ENCODE measurements around the gene NPTXR. TPM values are rescaled to one million over a fixed set of nuclear protein-coding genes. Genes with fewer than 3 reads are reported as not detected.

Gene NPTXR
- total RNA-seq, 4 donors from 2014 or later: 0.34 to 4.6 (median 1.7) TPM

DNA sequence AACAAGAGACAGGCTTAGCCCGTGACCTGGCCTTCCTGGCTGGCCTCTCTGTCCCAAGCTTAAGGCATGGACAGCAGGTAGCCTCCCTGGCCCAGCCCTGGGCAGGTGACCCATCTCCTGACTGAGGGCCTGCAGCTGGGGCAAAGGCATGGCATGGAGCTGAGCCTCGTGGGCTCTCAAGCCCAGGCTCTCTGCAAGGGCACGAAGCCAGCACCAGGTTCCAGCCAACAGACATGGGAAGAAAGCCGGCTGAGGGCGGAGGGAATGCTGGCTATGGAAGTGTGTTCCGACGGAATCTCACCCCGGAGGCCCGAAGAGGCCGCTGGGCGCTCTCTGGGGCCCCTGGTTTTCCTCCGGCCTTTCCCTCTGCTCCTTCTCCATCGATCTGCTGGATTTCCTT lies 62.8 kb downstream of the NPTXR start:
- TF ChIP-seq, protein P1, sequence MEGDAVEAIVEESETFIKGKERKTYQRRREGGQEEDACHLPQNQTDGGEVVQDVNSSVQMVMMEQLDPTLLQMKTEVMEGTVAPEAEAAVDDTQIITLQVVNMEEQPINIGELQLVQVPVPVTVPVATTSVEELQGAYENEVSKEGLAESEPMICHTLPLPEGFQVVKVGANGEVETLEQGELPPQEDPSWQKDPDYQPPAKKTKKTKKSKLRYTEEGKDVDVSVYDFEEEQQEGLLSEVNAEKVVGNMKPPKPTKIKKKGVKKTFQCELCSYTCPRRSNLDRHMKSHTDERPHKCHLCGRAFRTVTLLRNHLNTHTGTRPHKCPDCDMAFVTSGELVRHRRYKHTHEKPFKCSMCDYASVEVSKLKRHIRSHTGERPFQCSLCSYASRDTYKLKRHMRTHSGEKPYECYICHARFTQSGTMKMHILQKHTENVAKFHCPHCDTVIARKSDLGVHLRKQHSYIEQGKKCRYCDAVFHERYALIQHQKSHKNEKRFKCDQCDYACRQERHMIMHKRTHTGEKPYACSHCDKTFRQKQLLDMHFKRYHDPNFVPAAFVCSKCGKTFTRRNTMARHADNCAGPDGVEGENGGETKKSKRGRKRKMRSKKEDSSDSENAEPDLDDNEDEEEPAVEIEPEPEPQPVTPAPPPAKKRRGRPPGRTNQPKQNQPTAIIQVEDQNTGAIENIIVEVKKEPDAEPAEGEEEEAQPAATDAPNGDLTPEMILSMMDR (IDR thresholded peaks at IDR 0.05): no peak
- no peak for TF ChIP-seq POLR2A (IDR thresholded peaks at IDR 0.05)
- WGBS, 2 donors: 60 to 81% methylated on average over 13 of the region's 13 CpGs
- intact Hi-C loops (cut with DNase I; ENCODE audit: low total_unique reads): no loop called here
- no peak for DNase-seq (ENCODE audit: low spot score in 2 of 2)
- H3K4me3 ChIP-seq (ENCODE audit: low read depth, poor library complexity, severe bottlenecking): no peak overlapping the region

DNA sequence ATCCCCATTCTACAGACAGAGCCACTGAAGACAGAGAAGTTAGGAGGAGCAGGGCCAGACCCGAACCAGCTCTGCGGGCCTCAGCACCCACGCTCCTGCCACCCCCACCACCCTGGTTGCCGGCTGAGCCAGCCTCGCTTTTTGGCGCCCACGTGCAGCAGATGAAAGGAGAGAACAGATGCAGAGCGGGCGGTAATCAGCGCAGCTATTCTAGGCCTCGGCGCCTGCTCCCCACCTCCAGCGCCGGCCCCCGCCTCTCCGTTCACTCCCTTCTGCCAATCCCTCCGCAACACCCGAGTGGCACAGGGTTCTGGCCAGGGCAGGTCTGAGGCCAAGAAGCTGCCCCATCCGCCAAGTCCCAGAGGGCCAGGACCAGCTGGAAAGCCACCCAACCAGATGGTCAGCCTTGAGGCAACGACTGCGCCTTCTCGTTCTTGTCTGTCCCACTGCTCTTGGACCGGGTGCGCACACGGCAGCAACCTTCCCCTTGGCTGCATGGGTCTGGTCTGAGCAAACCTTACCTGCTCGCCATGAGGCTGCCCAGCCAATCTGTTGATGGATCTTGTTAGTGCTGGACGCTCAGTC lies 66.6 kb downstream of the NPTXR start:
- H3K4me3 ChIP-seq (ENCODE audit: low read depth, poor library complexity, severe bottlenecking): no peak overlapping the region
- intact Hi-C loops (cut with DNase I; ENCODE audit: low total_unique reads): no loop called here
- TF ChIP-seq, protein P1 (IDR thresholded peaks at IDR 0.05): no peak
- no peak for TF ChIP-seq POLR2A (IDR thresholded peaks at IDR 0.05)
- no peak for DNase-seq (ENCODE audit: low spot score in 2 of 2)
- WGBS, 2 donors: 84 to 90% methylated on average over 27 of the region's 27 CpGs

DNA sequence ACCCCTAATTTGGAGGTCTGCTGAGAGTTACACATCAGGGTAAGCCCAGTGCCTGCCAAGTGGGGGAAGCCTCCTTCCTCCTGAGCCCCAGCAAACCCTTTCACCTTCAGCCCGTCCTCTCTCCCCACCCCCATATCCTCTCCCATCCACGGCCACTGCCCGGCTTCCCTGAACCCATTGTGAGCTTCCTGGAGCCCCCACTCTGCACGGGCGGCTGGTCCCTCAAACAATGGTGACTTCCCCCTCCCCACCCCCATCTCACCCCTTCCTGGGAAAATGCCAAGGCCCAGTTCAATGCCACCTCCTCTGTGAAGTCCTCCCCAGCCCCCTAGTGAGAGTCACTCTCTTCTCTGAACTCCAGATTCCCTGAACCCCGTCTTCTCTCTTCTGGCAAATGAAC lies 67.7 kb downstream of the NPTXR start:
- DNase-seq (ENCODE audit: low spot score in 2 of 2): no peak
- TF ChIP-seq, protein P1 (IDR thresholded peaks at IDR 0.05): no peak
- no peak for TF ChIP-seq POLR2A (IDR thresholded peaks at IDR 0.05)
- intact Hi-C loops (cut with DNase I; ENCODE audit: low total_unique reads): no loop called here
- WGBS, 2 donors: 70 to 72% methylated on average over 6 of the region's 6 CpGs
- no peak overlapping the region for H3K4me3 ChIP-seq (ENCODE audit: low read depth, poor library complexity, severe bottlenecking)

DNA sequence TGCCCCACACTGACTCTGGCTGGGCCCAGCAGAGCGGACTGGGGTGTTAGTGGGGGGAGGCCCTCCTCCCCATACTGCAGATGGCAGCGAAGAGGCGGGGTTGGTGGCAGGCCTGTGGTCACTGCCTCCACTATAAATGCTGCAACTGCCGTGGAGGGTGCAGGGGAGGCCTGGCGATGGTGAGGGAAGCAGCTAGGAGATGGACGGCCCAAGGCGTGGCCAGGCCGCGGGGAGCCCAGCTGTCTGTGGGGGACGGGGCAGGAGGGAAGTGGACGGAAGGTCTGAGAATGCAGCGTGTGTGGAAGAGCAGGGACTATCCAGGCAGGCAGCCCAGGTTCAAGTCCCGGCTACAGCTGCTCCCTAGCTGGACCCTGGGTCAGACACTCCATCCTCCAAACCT lies 68.2 kb downstream of the NPTXR start:
- TF ChIP-seq, protein P1 (IDR thresholded peaks at IDR 0.05): no peak
- TF ChIP-seq POLR2A (IDR thresholded peaks at IDR 0.05): no peak
- no peak overlapping the region for H3K4me3 ChIP-seq (ENCODE audit: low read depth, poor library complexity, severe bottlenecking)
- intact Hi-C loops (cut with DNase I; ENCODE audit: low total_unique reads): no loop called here
- WGBS, 2 donors: 76% methylated on average over 13 of the region's 13 CpGs
- no peak for DNase-seq (ENCODE audit: low spot score in 2 of 2)

DNA sequence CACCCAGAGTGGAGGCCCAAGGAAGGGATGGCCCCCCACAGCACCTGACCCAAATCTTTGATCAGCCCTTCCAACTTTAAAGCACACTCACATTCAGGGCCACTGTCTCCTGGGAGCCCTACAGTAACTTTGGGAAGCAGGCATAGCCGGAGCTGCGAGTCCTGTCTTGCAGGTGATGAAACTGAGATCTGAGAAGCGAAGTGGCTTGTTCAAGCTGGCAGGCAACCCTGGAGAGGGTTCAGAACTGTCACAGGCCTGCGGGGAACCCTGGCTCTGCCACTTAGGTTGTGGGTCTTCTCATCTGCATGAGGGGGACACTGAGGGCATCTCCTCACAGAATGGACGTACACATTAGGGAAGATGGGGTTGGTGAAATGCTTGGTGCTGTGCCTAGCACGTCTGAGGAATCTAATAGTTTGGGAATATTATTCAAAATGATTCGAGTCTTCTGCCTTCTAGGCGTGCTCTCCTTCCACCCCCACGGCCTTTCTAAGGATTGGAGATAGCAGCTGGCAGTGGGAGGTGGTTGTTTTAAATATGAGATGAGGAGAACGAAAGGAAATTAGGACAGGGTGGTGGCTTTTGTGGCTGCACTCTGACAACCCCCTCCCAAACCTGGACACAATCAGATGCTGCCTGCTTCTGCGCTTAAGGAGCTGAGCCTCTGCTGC lies 69.2 kb downstream of the NPTXR start:
- no peak for DNase-seq (ENCODE audit: low spot score in 2 of 2)
- TF ChIP-seq, protein P1 (IDR thresholded peaks at IDR 0.05): no peak
- TF ChIP-seq POLR2A (IDR thresholded peaks at IDR 0.05): no peak
- intact Hi-C loops (cut with DNase I; ENCODE audit: low total_unique reads): no loop called here
- 43 to 51% methylated on average over 11 of the region's 11 CpGs for WGBS, 2 donors
- no peak overlapping the region for H3K4me3 ChIP-seq (ENCODE audit: low read depth, poor library complexity, severe bottlenecking)

All from lower leg skin (tissue), 4 donors.